Measurements from ENCODE around the gene PCSK1N. TPM values are rescaled to one million over a fixed set of nuclear protein-coding genes. Genes with fewer than 3 reads are reported as not detected.
"Not testable (repeated sequence)": the region's sequence is repeated elsewhere in the genome, so short reads cannot be mapped to it uniquely, and the experiment has no call there.

Gene PCSK1N
- total and polyA plus RNA-seq, 9 of the 15 experiments (the other 6 are each of a cell fraction or from before 2014, with no cell fraction given), result 0.07 to 0.55 (median 0.54) TPM; not detected in 6

DNA sequence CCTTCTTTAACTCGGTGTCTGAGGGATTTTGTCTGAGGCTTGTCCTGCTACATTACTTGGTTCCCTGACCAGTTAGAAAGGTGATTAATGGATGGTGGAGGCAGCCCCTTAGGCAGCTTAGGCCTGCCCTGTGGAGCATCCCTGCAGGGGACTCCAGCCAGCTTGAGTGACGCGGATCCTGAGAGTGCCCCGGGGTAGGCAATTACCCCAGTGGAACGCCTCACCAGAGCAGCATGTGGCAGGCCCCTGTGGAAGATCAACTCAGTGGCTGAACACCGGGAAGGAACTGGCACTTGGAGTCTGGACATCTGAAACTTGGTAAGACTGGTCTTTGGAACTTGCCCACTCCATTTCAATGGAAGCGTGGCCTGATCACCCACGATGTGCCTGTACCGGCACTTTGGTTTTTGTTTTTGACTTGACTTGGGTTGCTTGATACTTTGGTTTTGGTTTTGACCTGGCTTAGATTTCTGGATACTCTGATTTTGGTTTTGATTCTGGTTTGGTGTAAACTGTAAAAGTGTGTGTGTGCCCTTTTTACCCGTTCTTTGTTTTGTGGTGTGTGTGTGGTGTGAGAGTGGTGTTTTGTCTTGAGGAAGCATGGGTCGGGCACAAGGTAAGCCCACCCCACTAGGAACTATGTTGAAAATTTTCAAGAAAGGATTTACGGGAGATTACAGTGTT is 18.9 kb upstream of the PCSK1N start:
- FAIRE-seq; BruUV-seq (replicated peaks); H3K79me2 ChIP-seq (ENCODE audit: control insufficient read depth, insufficient read depth, low read length); H3K9ac ChIP-seq (ENCODE audit: insufficient read depth in 1 of 2, low read depth in 2 of 2, low read length in 2 of 2); in situ Hi-C loops (cut with MboI); intact Hi-C loops (cut with micrococcal nuclease); H3K9me1 ChIP-seq (ENCODE audit: control insufficient read depth, insufficient read depth, low read length); CTCF ChIA-PET (ENCODE audit: low intra/inter-chr PET ratio); H3K27ac ChIP-seq (ENCODE audit: extremely low read depth, low read depth, low read length); H3K4me1 ChIP-seq (replicated peaks in 1 of 2; ENCODE audit: control insufficient read depth in 2 of 2, insufficient read depth in 2 of 2, low read length in 2 of 2); H2AFZ ChIP-seq (ENCODE audit: low read depth, low read length); H3K9me3 ChIP-seq (replicated peaks; ENCODE audit: control insufficient read depth, insufficient read depth, low read depth, low read length); H3K4me2 ChIP-seq (ENCODE audit: insufficient read depth, low read length); H3K4me3 ChIP-seq; H4K20me1 ChIP-seq (replicated peaks; ENCODE audit: control insufficient read depth, insufficient read depth, low read length); H3K36me3 ChIP-seq (ENCODE audit: control insufficient read depth, insufficient read depth, low read length); DNase-seq (ENCODE audit: extremely low read depth in 1 of 4, low spot score in 3 of 4); H3K27me3 ChIP-seq (ENCODE audit: control insufficient read depth in 2 of 2, insufficient read depth in 2 of 2, low read length in 2 of 2); ATAC-seq: not testable (repeated sequence)
- POLR2A ChIA-PET, result interaction anchor here (0.6 kb wide), 1 partner anchor 44 kb away, joined by 4 read pairs; the partner anchor contains the start of genes PQBP1 and TIMM17B
- TF ChIP-seq KDM1A (IDR thresholded peaks at IDR 0.05), result peak; percentile 59 to 75
- 73% methylated on average over 12 of the region's 12 CpGs for WGBS (ENCODE audit: insufficient coverage, low coverage, missing lambda C conversion rate)

DNA sequence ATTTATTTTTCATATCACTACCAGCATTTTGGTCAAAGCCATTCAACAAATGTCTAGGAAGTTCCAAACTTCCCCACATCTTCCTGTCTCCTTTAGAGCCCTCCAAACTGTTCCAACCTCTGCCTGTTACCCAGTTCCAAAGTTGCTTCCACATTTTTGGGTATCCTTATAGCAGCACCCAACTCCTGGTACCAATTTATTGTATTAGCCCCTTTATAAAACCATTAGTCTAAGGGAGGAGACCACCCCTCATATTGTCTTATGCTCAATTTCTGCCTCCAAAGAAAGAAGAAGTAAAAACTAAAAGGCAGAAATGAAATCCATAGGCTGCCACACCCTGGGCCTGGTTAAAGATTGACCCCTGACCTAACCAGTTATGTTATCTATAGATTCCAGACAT is 18.1 kb upstream of the PCSK1N start:
- intact Hi-C loops (cut with micrococcal nuclease); H3K27ac ChIP-seq (ENCODE audit: extremely low read depth, low read depth, low read length); H3K9me3 ChIP-seq (replicated peaks; ENCODE audit: control insufficient read depth, insufficient read depth, low read depth, low read length); H3K79me2 ChIP-seq (ENCODE audit: control insufficient read depth, insufficient read depth, low read length); H3K9ac ChIP-seq (ENCODE audit: insufficient read depth in 1 of 2, low read depth in 2 of 2, low read length in 2 of 2); ATAC-seq; CTCF ChIA-PET (ENCODE audit: low intra/inter-chr PET ratio); FAIRE-seq; H3K4me2 ChIP-seq (ENCODE audit: insufficient read depth, low read length); BruUV-seq (replicated peaks); DNase-seq (ENCODE audit: extremely low read depth in 1 of 4, low spot score in 3 of 4); H3K9me1 ChIP-seq (ENCODE audit: control insufficient read depth, insufficient read depth, low read length); in situ Hi-C loops (cut with MboI); H2AFZ ChIP-seq (ENCODE audit: low read depth, low read length); H4K20me1 ChIP-seq (replicated peaks; ENCODE audit: control insufficient read depth, insufficient read depth, low read length); H3K4me3 ChIP-seq; H3K36me3 ChIP-seq (ENCODE audit: control insufficient read depth, insufficient read depth, low read length); H3K4me1 ChIP-seq (replicated peaks in 1 of 2; ENCODE audit: control insufficient read depth in 2 of 2, insufficient read depth in 2 of 2, low read length in 2 of 2); H3K27me3 ChIP-seq (ENCODE audit: control insufficient read depth in 2 of 2, insufficient read depth in 2 of 2, low read length in 2 of 2); TF ChIP-seq NR2C1 (tag; IDR thresholded peaks at IDR 0.05): not testable (repeated sequence)
- TF ChIP-seq ZNF707 (CRISPR knock-in tag; conservative IDR thresholded peaks at IDR 0.05), result peak; percentile 92
- 0 out of 2 replicates have a peak, but pooled peaks have one; percentile 29 for TF ChIP-seq NR2C1 (IDR thresholded peaks at IDR 0.05)
- POLR2A ChIA-PET, result interaction anchor here (0.6 kb wide), 1 partner anchor 44 kb away, joined by 4 read pairs; the partner anchor contains the start of genes PQBP1 and TIMM17B

Data from K562 (cell line).